Sigmoid colon (tissue), 3 donors: ENCODE data around the gene EOLA1.
"Not testable (repeated sequence)": the region's sequence is repeated elsewhere in the genome, so short reads cannot be mapped to it uniquely, and the experiment has no call there.

Experiments
- CTCF ChIP-seq, 4 experiments: fragments of 450-650 bp in 3 of 4; fragments of 200-600 bp in 1 of 4; IDR thresholded peaks; one replicate each; pipeline ENCODE4 v1.5.1; 2016 to 2019; ENCODE audit warnings: antibody characterized with exemption in 4 of 4, mild to moderate bottlenecking in 3 of 4, moderate library complexity in 2 of 4
- POLR2A ChIP-seq, 2 donors: fragments of 450-650 bp; IDR thresholded peaks; one replicate each; pipeline ENCODE4 v1.6.1; 2016; ENCODE audit warnings: antibody characterized with exemption in 2 of 2, mild to moderate bottlenecking in 2 of 2, moderate library complexity in 2 of 2

DNA sequence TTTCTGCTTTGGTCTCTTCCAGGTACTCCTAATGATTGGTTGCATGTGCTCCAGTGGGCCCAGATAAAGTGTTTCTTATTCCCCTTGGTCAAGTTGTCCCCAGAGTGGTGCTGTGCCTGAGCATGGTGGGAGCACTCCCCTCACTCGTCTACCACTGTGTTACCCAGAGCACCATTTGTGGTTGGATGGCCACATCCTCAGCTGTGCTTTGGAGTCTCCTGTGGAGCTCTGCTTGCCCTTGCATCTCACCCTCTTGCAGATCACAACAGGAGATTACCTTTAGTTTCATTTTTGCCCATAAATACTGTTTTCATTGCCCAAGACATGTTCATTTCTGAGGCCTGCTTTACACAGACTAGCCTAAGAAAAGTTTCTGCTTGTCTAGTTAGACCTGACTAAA is 9.6 kb downstream of the EOLA1 start:
- not testable (repeated sequence) for TF ChIP-seq CTCF, POLR2A (IDR thresholded peaks at IDR 0.05)
